Measurements from ENCODE around the gene PLP1. TPM values are rescaled to one million over a fixed set of nuclear protein-coding genes. Genes with fewer than 3 reads are reported as not detected.

Gene PLP1
- total and polyA plus RNA-seq, 2 experiments from 2014 or later, result 36.9 to 66.9 TPM

- Histone ChIP-seq H2AFZ (no peak overlapping the region), H4K20me1 (replicated peaks; ENCODE audit: insufficient read depth) (no peaks in the 10 kb centered on the region), H3K4me1 (ENCODE audit: insufficient read depth) (0 out of 2 replicates have a peak, but pooled peaks cover 4% of the 10 kb centered on the region), H3K27me3 (ENCODE audit: insufficient read depth) (no peaks in the 10 kb centered on the region), H3F3A (replicated peaks; ENCODE audit: low read depth) (no peaks in the 10 kb centered on the region), H3K27ac (ENCODE audit: low read depth) (no peak overlapping the region), H3K4me3 (no peak overlapping the region), H3K4me2 (no peak overlapping the region), H3K36me3 (ENCODE audit: insufficient read depth) (peaks cover 4% of the 10 kb centered on the region; the same call in 1 of the 2 replicates), H3K9me2 (ENCODE audit: insufficient read depth) (no peaks in the 10 kb centered on the region), H3K79me2 (replicated peaks; ENCODE audit: insufficient read depth) (no peaks in the 10 kb centered on the region)
- Mint-ChIP-seq H3K27me3 (ENCODE audit: insufficient read depth, low read depth, poor library complexity) (no peaks in the 10 kb centered on the region), H3K4me1 (peaks cover 5% of the 10 kb centered on the region), H3K9me3 (no peaks in the 10 kb centered on the region), H3K4me3 (no peak overlapping the region), H3K36me3 (ENCODE audit: low read depth) (peaks cover 42% of the 10 kb centered on the region), H3K27ac (no peak overlapping the region)
- TF ChIP-seq CREB1 (CRISPR knock-in tag; IDR thresholded peaks at IDR 0.05; ENCODE audit: low read depth), result no peak
- no peak for TF ChIP-seq CTCF (conservative IDR thresholded peaks at IDR 0.05; ENCODE audit: low read depth in 2 of 2)
- no peak for TF ChIP-seq JUNB (IDR thresholded peaks at IDR 0.05; ENCODE audit: unreplicated experiment)
- TF ChIP-seq POLR2AphosphoS5 (IDR thresholded peaks at IDR 0.05; ENCODE audit: low read depth), result no peak
- TF ChIP-seq EZH2phosphoT487 (IDR thresholded peaks at IDR 0.05; ENCODE audit: unreplicated experiment), result no peak
- TF ChIP-seq, protein P1, sequence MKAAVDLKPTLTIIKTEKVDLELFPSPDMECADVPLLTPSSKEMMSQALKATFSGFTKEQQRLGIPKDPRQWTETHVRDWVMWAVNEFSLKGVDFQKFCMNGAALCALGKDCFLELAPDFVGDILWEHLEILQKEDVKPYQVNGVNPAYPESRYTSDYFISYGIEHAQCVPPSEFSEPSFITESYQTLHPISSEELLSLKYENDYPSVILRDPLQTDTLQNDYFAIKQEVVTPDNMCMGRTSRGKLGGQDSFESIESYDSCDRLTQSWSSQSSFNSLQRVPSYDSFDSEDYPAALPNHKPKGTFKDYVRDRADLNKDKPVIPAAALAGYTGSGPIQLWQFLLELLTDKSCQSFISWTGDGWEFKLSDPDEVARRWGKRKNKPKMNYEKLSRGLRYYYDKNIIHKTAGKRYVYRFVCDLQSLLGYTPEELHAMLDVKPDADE (IDR thresholded peaks at IDR 0.05), result no peak
- TF ChIP-seq REST (IDR thresholded peaks at IDR 0.05; ENCODE audit: unreplicated experiment), result no peak
- no peak for TF ChIP-seq ZNF462 (CRISPR knock-in tag; IDR thresholded peaks at IDR 0.05)
- TF ChIP-seq NANOG (IDR thresholded peaks at IDR 0.05; ENCODE audit: borderline replicate concordance), result no peak
- no peak for TF ChIP-seq ZNF114 (CRISPR knock-in tag; IDR thresholded peaks at IDR 0.05)
- no peak for TF ChIP-seq STAT1 (IDR thresholded peaks at IDR 0.05; ENCODE audit: unreplicated experiment)
- no peak for TF ChIP-seq EZH2 (IDR thresholded peaks at IDR 0.05; ENCODE audit: low read depth, unreplicated experiment)
- TF ChIP-seq ZNF331 (CRISPR knock-in tag; IDR thresholded peaks at IDR 0.05; ENCODE audit: low read depth), result no peak
- ATAC-seq, result no peak
- DNase-seq (ENCODE audit: low spot score), result no peak
These were observed 4.4 kb downstream of the PLP1 start for GRCh38 chrX:103781062-103781402.
